ENCODE results near the gene SNX17. TPM values are rescaled to one million over a fixed set of nuclear protein-coding genes. Genes with fewer than 3 reads are reported as not detected.

SNX17 gene
- total and polyA plus RNA-seq, 2 of the 13 experiments (the other 11 are each of a cell fraction or from before 2014, with no cell fraction given), result 75.0 to 109 TPM

GRCh38 chr2:27322766-27323595 lies 47.4 kb upstream of the SNX17 start, which contains the start of gene MPV17 (continued):
- TF ChIP-seq MTF2 (CRISPR knock-in tag; IDR thresholded peaks at IDR 0.05; ENCODE audit: borderline replicate concordance) (peak; percentile 93), AHR (CRISPR knock-in tag; IDR thresholded peaks at IDR 0.05) (no peak), SP140L (CRISPR knock-in tag; IDR thresholded peaks at IDR 0.05; ENCODE audit: borderline replicate concordance) (peak; percentile 62; the same call in 1 of the 2 replicates), ZNF256 (CRISPR knock-in tag; conservative IDR thresholded peaks at IDR 0.05) (0 out of 2 replicates have a peak, but pooled peaks have one; percentile 17), ZNF296 (CRISPR knock-in tag; conservative IDR thresholded peaks at IDR 0.05) (no peak), HNRNPUL1 (IDR thresholded peaks at IDR 0.05; ENCODE audit: low read depth, low read length) (no peak), ZNF431 (CRISPR knock-in tag; IDR thresholded peaks at IDR 0.05; ENCODE audit: borderline replicate concordance, low read depth) (0 out of 2 replicates have a peak, but pooled peaks have one; percentile 65), ZNF772 (CRISPR knock-in tag; IDR thresholded peaks at IDR 0.05) (peak; percentile 45; the same call in 1 of the 2 replicates), ZNF30 (CRISPR knock-in tag; IDR thresholded peaks at IDR 0.05) (no peak), FOXM1 (CRISPR knock-in tag; IDR thresholded peaks at IDR 0.05) (no peak), PCBP2 (optimal IDR thresholded peaks at IDR 0.05; ENCODE audit: low read depth, low read length, poor library complexity, severe bottlenecking) (no peak), IKZF4 (CRISPR knock-in tag; IDR thresholded peaks at IDR 0.05; ENCODE audit: borderline replicate concordance, low read depth, not compliant biosample characterization) (no peak), NCOA5 (CRISPR knock-in tag; IDR thresholded peaks at IDR 0.05) (no peak), ZNF691 (CRISPR knock-in tag; IDR thresholded peaks at IDR 0.05; ENCODE audit: borderline replicate concordance, low read depth) (peak; percentile 85; the same call in 1 of the 2 replicates), MXI1 (IDR thresholded peaks at IDR 0.05; ENCODE audit: borderline replicate concordance, low read depth, low read length) (peak; percentile 95; the same call in 2 of the 3 replicates), ZNF597 (CRISPR knock-in tag; IDR thresholded peaks at IDR 0.05) (no peak), HNRNPLL (IDR thresholded peaks at IDR 0.05; ENCODE audit: low read depth, low read length, poor library complexity, severe bottlenecking) (peak; percentile 86), GABPA (IDR thresholded peaks at IDR 0.05; ENCODE audit: low read depth, low read length) (peak; percentile 97), GABPA (CRISPR knock-in tag; IDR thresholded peaks at IDR 0.05; ENCODE audit: low read depth) (peak; percentile 99), CREB3 (CRISPR knock-in tag; IDR thresholded peaks at IDR 0.05) (no peak; the same call in 1 of the 2 replicates)
- TF ChIP-seq, protein P1, sequence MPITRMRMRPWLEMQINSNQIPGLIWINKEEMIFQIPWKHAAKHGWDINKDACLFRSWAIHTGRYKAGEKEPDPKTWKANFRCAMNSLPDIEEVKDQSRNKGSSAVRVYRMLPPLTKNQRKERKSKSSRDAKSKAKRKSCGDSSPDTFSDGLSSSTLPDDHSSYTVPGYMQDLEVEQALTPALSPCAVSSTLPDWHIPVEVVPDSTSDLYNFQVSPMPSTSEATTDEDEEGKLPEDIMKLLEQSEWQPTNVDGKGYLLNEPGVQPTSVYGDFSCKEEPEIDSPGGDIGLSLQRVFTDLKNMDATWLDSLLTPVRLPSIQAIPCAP (CRISPR knock-in tag; IDR thresholded peaks at IDR 0.05; ENCODE audit: low read depth), result 0 out of 2 replicates have a peak, but pooled peaks have one; percentile 70
- TF ChIP-seq, protein P2, sequence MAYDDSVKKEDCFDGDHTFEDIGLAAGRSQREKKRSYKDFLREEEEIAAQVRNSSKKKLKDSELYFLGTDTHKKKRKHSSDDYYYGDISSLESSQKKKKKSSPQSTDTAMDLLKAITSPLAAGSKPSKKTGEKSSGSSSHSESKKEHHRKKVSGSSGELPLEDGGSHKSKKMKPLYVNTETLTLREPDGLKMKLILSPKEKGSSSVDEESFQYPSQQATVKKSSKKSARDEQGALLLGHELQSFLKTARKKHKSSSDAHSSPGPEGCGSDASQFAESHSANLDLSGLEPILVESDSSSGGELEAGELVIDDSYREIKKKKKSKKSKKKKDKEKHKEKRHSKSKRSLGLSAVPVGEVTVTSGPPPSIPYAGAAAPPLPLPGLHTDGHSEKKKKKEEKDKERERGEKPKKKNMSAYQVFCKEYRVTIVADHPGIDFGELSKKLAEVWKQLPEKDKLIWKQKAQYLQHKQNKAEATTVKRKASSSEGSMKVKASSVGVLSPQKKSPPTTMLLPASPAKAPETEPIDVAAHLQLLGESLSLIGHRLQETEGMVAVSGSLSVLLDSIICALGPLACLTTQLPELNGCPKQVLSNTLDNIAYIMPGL (CRISPR knock-in tag; IDR thresholded peaks at IDR 0.05; ENCODE audit: borderline replicate concordance in 1 of 2, low read depth in 1 of 2), result peak; percentile 69 to 92

Data from HepG2 (cell line).